Right ventricle myocardium inferior (tissue), 1 donor: ENCODE data around the gene OR2H1. TPM values are rescaled to one million over a fixed set of nuclear protein-coding genes. Genes with fewer than 3 reads are reported as not detected.

Experiments used
- ATAC-seq: fragments of 200-7000 bp; cut with Tn5 transposase; one replicate; pipeline ENCODE4 v1.9.1; 2020; ENCODE audit warnings: mild to moderate bottlenecking, moderate library complexity
- DNase-seq: peaks from one replicate; pipeline ENCODE4 v3.0.0; 2021; ENCODE audit errors: missing footprints
- intact Hi-C: fragments of 100-400 bp; cut with DNase I; formaldehyde crosslinking; loops from one replicate; pipeline ENCODE4 v1.11.0; 2022
- total RNA-seq: library from RNA; stranded (reverse); fragmentation: NEBNext Ultra II Directional; extraction: Animal tissue kit (Norgen Biotek cat#: 25700); gene quantifications from one replicate; pipeline ENCODE4 v1.2.1, GENCODE V29; 2021
- donor health status: DM: no; HTN: yes; CAD: no; lungs with severe emphysema.

The OR2H1 gene
- total RNA-seq, 1 donor from 2014 or later, result not detected

- intact Hi-C loops, result no loop called here
- DNase-seq (no peak), ATAC-seq (no peak)
Observed at GRCh38 chr6:29478740-29479139, 21.8 kb downstream of the OR2H1 start.

GRCh38 chr6:29479560-29479959 lies 22.6 kb downstream of the OR2H1 start:
- DNase-seq, result no peak
- intact Hi-C loops, result no loop called here
- ATAC-seq, result no peak

GRCh38 chr6:29483186-29483585 lies 26.2 kb downstream of the OR2H1 start:
- no peak for DNase-seq
- intact Hi-C loops, result no loop called here
- no peak for ATAC-seq

- ATAC-seq, result no peak
- intact Hi-C loops, result no loop called here
- DNase-seq, result no peak
Observed at GRCh38 chr6:29483735-29484134, 26.8 kb downstream of the OR2H1 start.

- intact Hi-C loops, result no loop called here
Observed at GRCh38 chr6:29486577-29486976, 29.6 kb downstream of the OR2H1 start.

GRCh38 chr6:29487131-29487530 lies 30.2 kb downstream of the OR2H1 start:
- DNase-seq (no peak), ATAC-seq (no peak)
- intact Hi-C loops, result no loop called here

More at GRCh38 chr6:29486577-29486976, 29.6 kb downstream of the OR2H1 start:
- no peak for DNase-seq
- no peak for ATAC-seq

GRCh38 chr6:29487660-29488059 lies 30.7 kb downstream of the OR2H1 start, which contains the start of gene MAS1L:
Gene MAS1L (minus strand): TSS chr6:29487956. CDS start chr6:29487902, 54 bp downstream.
- ATAC-seq (no peak), DNase-seq (no peak)
- intact Hi-C loops, result no loop called here

- DNase-seq, result no peak
- no peak for ATAC-seq
- intact Hi-C loops, result no loop called here
Observed at GRCh38 chr6:29488874-29489273, 31.9 kb downstream of the OR2H1 start.

- ATAC-seq (no peak), DNase-seq (no peak)
- intact Hi-C loops, result no loop called here
Observed at GRCh38 chr6:29489286-29489685, 32.3 kb downstream of the OR2H1 start.

GRCh38 chr6:29490055-29490454 lies 33.1 kb downstream of the OR2H1 start:
- DNase-seq (no peak), ATAC-seq (no peak)
- intact Hi-C loops, result no loop called here

- intact Hi-C loops, result no loop called here
- ATAC-seq (no peak), DNase-seq (no peak)
Observed at GRCh38 chr6:29490552-29490951, 33.6 kb downstream of the OR2H1 start.

- intact Hi-C loops, result no loop called here
- DNase-seq, result no peak
- ATAC-seq, result no peak
Observed at GRCh38 chr6:29491574-29491973, 34.6 kb downstream of the OR2H1 start.

GRCh38 chr6:29493261-29493660 lies 36.3 kb downstream of the OR2H1 start:
- DNase-seq (no peak), ATAC-seq (no peak)
- intact Hi-C loops, result no loop called here

- no peak for ATAC-seq
- DNase-seq, result no peak
- intact Hi-C loops, result no loop called here
Observed at GRCh38 chr6:29494131-29494530, 37.2 kb downstream of the OR2H1 start.

- intact Hi-C loops, result no loop called here
Observed at GRCh38 chr6:29495571-29495970, 38.6 kb downstream of the OR2H1 start.

GRCh38 chr6:29496961-29497360 lies 40.0 kb downstream of the OR2H1 start:
- ATAC-seq (no peak), DNase-seq (no peak)
- intact Hi-C loops, result no loop called here

More at GRCh38 chr6:29495571-29495970, 38.6 kb downstream of the OR2H1 start:
- DNase-seq, result no peak
- ATAC-seq, result no peak

- DNase-seq (no peak), ATAC-seq (no peak)
- intact Hi-C loops, result no loop called here
Observed at GRCh38 chr6:29499704-29500103, 42.7 kb downstream of the OR2H1 start.

- DNase-seq (no peak), ATAC-seq (no peak)
Observed at GRCh38 chr6:29500594-29500993, 43.6 kb downstream of the OR2H1 start.

GRCh38 chr6:29501106-29501505 lies 44.2 kb downstream of the OR2H1 start:
- DNase-seq (no peak), ATAC-seq (no peak)
- intact Hi-C loops, result no loop called here

More at GRCh38 chr6:29500594-29500993, 43.6 kb downstream of the OR2H1 start:
- intact Hi-C loops, result no loop called here

GRCh38 chr6:29502181-29502580 lies 45.2 kb downstream of the OR2H1 start:
- DNase-seq, result no peak
- intact Hi-C loops, result no loop called here
- no peak for ATAC-seq

- no peak for ATAC-seq
- intact Hi-C loops, result no loop called here
- no peak for DNase-seq
Observed at GRCh38 chr6:29502597-29502996, 45.6 kb downstream of the OR2H1 start.
